Stimulated activated CD4-positive, alpha-beta T cell treated with anti-CD3 and anti-CD28 coated beads, Interleukin-12 subunit alpha, Interleukin-12 subunit beta, amount 100 ng/mL, for 4 hours (primary cell): Measurements from ENCODE around the gene LGR4.

Source experiments
- DNase-seq: peaks from one replicate; pipeline ENCODE4 v3.0.0-alpha.2; 2020

Gene LGR4

DNA sequence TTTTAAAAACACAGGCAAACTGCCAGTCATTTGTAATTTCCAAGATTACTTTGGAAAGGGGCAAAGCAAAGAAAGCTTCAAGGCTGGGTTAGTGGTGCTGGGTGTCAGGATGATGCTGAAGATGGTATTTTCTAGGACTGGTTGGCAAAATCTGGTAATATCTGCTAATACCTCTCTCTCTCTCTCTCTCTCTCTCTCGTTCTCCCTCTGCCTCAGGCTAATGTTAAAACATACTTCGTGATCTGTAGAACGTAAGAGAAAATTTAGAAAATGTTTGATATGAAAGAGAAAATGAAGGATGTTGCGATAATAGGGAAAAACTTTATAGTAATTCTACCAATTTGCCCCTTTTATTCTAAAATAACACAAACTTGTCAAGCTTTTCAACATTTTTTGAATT, 9.4 kb upstream of the LGR4 start:
- no peak for DNase-seq

DNA sequence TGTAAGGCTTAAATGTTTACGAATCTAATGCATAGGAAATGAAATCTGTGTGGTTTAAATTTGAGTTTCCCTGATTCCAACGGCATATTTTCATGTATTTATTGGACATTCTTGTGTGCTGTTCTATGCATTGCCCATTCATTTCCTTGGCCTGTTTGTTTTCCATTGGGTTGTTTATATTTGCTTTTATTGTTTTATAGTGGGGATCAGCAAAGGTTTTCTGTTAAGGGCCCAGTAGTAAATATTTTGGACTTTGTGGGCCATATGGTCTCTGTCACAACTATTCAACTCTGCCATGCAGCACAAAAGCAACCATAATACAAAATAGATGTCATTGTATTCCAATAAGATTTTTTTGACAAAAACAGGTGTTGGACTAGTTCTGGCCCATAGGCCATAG, 5.2 kb upstream of the LGR4 start:
- DNase-seq, result no peak

DNA sequence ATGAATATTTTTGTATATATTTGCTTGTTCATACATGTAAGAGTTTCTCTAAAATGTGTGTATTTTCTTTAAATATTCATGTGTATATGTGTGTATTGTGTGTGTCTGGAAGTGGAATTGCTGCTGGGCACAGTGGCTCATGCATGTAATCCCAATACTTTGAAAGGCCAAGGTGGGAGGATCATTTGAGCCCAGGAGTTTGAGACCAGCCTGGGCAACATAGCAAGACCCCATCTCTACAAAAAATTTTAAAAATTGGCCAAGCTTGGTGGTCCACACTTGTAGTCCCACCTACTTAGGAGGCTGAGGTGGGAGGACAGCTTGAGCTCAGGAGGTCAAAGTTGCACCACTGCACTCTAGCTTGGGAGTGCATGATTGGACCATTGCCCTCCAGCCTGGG, 4.7 kb upstream of the LGR4 start:
- no peak for DNase-seq

DNA sequence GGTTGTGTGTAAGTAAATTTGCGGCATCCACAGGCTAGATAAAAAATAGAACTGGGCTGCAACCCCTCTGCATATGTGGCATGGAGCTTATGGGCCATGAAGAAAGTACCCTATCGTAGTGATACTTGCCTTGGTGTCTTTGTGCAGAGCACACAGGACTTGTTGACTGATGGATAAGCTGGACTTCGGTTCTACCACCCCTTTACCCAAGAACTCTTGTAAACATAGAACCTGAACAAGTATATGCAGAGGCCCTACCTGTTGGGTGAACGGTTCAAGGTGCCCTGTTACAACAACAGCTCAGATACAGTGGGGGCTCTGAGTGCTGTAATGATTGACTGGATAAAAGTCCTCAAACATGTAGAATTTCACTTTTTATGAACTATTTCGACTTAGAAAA, 3.0 kb upstream of the LGR4 start:
- no peak for DNase-seq

DNA sequence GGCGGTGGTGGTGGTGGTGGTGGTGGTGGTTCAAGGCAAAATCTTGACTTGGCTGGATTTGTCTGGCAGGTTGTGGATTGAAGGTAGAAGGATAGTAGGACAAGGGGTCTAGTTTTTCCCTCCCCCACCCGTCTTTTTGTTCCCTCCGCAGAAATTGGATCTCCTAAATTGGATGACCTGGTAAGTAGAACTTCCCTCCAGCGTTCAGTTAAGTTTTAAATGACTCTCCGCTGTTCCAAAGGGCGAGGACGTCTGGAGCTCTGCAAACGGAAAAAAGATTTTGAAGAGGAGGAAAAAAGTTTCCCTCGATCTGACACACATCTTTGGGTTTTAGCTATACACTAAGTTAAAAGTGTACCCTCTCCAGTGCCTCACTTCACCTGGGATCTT, 422 bp upstream of the LGR4 start:
- DNase-seq, result no peak

DNA sequence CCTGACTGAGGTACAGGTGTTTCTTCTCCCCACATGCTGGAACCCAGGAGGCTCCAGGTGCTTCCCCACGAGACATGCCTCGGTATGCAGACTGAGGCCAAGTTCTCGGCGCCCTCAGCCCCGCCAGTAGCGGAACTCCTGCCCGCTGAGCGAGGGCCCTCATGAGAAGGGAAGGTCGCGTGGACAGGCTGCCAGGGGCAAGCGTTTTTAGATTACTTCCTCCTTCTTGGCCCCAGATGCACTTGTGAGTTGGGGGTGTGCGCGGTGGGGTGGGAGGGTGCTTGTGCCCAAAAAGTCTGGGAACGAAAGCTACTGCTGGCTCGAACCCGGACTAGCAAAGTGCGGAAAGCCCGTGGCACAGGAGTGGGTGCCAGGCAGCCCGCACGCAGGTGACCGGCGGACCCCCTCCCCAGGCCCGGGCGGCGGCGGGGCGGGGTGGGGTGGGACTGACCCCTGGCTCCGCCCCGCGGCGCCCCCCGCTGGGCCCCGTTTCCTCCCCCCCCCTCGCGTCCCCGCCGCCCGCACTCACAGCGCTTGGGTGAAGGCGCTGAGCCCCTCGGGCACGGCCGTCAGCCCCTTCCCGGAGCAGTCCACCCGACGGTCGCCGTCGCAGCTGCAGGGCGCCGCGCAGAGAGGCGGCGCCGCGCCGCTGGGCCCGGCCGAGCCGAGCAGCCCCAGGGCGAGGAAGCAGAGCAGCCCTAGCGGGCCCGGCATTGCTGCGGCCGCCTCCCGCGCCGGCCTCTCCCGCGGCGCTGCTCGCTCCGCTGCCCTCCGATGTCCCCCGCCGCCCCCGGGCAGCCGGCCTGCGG, 797 bp downstream of the LGR4 start:
- peak; percentile 13 for DNase-seq

DNA sequence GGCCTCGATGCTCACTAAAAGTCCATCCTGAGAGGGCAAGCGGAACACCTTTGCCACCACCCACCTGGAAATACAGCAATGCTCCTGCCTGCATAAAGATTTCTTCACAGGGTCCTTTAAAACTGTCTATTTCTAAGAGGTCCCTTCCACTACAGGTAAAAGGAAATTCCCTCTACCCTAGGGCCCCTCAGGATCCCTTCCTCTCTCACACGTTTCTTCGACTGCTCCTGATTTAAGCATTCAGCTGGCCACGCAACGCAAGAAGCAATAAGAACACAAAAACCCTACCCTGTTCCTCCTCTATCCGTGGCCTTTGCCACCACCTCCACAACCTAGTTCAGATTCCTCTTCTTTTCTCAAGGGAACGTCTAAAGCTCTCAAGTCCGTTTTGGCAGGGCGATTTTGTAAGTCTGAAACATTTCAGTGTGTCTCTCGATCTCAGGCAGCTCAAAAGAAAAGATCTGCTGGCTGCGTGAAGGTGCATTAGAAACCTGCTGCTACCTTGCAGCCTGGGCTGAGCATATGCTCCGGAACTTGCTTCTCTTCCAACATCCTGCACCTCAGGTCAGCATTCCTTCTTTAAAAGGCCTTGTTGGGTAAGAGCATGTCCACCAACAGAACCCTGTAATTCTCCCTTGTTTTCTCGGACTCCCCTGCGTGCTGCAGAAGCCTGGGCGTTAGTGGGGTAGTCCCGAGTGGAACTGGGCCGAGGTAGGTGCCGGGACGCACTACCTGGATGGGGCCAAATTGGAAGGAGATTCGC, 1.6 kb downstream of the LGR4 start:
- no peak for DNase-seq

DNA sequence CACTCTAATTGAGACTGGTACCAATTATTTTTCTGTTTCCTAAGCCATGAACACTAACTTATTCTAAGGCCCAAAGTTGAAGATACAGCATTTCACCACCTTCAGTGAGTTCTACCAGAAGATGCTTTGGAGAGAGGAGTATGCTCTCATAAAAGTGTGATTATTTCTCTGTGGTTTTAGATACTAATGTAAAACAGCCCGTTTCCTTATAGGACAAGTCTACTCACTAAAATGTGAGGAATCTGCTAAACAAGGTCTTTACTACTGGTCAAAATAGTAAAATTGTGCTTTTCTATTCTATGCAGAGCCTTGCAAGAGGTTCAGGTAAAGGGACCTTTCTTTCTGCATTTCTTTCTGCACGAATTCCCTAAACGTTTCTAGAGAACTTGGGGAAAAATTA, 2.4 kb downstream of the LGR4 start:
- no peak for DNase-seq

DNA sequence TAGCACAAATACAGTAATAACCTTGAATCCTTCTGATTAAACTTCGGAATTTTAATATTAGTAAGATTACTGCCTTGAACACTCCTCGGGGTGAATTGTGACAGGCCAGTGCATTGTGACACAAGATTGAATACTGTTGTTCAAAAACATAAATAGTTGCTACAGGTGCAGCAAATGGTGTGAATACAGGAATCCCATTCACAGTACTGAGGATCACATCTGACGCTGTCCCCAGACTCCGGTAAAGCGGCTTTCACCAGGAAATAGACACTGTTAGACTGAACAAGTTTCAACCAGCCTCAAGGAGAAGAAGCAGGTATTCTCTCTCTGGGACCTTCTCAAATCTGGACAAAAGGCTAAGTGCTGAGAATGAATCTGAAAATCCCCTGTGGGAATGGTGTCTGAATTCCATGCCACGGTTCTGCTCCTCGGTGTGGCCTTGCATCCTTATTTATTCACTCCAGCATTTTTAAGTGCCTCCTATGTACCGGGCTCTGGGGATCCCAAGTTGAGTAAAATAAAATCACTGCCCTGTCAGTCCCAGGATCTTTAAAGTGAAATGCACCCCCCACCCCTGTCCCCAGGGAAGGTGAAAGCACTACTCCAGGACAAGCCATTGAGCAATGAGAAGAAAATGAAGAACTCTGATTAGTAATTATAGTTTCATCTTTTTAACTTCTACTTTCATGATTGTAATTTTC, 3.4 kb downstream of the LGR4 start:
- no peak for DNase-seq

DNA sequence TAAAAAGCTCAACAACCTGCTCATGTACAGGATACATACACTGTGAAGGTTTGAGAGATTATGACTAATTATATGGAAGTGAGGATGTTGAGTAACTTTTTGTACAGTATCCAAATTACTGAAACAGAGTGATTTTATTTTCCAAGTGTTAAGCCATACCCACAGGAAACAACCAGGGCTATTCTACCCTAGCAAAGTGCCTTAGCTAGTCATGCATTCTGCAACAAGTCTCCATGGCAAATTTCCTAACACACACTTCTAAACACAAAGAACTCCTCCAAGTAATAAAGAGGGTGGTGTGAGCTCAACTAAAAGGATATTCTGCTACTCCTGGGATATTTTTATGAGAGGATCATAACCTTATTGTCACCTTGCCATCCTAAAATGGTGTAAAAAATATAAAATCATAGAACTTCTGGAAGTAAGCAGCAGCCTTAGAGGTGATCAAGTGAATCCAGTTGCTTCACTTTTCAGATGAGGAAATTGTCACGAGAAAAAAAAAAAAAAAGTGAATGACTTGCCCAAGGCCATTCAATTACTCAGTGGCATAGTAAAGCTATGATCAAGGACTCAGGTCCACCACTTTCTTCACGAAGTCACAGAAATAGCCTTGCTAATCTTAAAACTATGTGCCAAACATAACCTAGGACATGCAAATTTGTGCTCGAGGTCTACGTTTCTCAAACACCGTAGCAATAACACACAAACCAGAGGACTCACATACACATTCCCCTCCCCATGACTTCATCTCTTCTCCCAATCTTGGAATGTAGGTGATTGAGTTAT, 4.2 kb downstream of the LGR4 start:
- no peak for DNase-seq

DNA sequence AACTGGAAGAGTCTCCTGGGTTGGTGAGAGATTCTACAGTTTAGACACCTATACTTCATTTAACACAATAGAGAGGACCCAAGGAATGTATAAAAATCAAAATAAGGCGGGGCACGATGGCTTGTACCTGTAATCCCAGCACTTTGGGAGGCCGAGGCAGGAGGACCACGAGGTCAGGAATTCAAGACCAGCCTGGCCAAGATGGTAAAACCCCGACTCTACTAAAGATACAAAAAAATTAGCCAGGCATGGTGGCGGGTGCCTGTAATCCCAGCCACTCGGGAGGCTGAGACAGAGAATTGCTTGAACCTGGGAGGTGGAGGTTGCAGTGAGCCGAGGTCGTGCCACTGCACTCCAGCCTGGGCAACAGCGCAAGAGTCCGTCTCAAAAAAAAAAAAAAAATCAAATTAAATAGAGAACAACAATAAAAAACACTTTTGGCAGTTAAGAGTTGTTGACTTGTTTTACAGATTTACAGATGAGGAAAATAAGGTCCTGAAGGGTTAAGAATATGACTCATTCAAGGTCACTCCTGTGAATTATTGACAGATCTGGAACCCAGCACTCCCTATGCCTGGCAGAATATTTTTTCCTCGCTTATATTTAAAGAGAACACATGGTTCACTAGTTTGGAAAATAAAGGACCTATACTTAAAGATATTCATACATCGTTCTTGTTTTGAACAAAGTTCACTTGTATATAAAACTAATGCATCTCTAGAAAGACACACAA, 5.2 kb downstream of the LGR4 start:
- no peak for DNase-seq

DNA sequence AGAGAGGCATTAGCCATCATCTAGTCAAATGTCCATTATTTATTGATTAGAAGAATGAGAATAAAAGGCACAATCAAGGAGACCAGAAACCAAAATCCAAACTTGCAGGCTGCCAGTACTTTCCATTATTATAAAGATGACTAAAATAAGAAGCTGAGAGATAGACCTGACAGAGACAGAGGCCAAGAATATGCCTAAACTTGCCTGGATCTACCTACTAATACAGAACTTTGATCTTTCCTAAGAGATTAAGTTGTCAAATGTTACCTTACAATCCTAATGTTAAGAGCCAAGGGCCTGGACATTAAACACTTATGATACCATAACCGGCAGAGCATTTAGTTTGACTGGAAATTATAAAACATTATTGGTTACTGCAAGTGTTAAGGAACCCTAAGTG, 6.2 kb downstream of the LGR4 start:
- no peak for DNase-seq

DNA sequence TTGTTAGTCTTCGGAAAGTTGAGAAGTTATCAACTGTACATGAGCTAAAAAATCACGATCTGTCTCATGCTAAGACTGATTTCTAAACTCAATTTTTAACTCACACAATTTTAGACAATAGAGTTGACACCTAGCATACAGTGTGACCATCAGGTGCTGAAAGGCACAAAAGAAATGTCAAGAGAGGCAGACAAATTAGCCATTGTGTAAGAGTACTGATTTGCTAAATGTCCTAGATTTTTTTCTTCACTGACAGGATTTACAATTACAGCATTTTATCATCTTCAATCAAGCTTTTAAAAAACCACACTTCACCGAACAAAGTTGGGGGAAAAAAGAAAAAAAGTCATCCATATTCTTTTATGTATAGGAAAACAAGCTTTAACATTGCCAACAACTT, 7.0 kb downstream of the LGR4 start:
- no peak for DNase-seq

DNA sequence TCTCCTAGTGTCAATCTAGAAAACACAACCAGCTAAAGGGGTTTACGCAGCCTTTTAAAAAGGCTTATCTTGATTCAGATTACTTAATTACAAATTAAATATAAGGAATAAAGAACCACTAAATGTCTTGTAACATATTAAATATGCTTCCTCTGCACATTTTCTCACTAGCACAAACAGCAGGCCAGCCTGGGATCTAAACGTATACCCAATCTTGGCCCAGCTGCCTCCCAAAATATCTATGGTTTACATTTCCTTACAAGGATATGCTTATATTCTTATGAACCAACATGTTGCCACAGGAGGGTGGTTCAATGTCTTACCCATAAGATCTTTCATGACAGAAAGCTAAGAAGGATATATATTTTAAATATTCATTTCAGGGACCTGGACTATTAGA, 7.7 kb downstream of the LGR4 start:
- DNase-seq, result no peak

DNA sequence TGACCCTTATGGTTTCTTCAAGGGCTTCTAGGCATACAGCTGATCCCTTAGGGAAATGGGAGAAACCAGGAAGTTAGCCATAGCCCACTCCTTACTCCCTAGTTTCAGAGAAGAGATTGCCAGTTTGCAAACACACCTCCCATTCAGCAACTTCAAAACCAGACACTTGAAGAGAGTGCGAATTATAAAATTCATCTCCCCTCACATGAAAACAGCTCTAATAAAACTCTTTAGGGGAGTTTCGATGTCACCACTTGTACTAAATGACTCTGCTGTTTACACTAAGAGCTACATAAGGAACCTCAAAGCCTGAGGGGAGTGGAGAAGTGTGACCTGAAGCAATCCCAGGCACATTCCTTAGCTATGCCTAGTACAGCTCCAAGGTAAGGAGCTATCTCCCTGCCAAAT, 8.3 kb downstream of the LGR4 start:
- no peak for DNase-seq

DNA sequence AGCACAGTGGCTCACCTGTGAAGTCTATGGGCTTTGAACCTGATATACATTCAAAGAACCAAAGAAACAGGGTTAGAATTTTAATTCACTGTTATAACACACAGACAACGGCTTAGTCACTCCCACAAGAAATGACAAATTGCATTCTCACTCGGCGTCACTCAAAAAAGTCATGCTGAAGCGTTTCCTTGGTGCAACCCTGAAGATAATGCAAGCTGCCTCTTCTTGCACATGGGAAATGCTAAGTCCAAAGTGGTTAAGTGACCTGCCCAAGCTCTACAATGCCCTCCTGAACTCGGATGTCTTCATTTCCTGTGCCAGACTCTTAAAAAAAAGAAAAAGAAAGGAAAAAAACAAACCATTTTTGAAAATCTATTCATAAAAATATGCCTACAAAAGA, 10.0 kb downstream of the LGR4 start:
- DNase-seq, result no peak

DNA sequence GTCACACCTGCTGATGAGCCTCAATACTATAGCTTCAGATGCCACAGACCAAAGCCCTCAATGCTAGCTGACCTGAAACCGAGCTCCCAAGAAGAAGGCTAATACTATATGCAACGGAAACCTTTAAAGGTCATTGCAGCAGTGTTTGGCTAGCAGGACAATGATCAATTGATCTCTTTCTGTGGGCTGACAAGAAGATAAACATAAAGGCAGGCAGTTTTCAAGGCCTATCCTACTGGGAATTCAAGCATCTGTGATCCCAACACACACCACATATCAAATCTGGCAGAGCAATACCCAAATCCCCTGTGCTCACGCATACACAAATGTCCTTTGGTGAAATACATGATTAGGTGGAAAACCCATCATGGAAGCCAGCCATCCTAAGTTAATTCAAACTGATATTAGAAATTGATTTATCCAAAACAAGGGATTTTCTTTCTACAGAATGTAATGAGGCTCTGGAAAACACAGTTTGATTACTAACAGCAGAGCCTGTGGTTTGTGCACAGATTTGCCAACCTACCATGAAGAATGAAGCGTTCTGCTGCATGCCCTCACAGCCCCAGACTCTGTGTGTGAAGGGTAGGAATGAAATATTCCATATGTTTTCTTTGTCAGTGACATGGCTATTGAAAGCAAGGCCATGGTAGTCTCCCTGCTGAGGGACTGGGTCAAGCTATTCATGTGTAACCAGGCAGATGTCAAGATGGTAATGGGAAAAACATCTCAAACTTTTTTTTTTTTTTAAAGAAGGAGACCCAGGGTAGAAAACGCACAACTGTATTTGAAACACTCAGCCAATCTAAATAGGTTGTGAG, 12.2 kb downstream of the LGR4 start:
- no peak for DNase-seq

DNA sequence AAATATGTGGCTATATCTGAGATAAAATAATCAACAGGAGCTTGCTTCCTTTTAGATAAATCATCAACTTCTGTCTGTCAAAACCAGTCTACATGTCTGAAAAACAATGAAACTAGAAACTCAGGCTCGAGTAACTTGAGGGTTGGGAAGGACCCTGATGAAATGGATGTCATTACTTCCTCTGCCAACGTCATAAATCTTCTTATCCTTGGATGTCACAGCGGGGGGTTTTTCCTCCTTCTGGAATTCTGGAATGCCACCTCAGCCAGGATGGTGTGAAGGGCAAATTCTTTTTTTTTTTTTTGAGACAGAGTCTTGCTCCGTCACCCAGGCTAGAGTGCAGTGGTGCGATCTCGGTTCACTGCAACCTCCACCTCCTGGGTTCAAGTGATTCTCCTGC, 13.4 kb downstream of the LGR4 start:
- DNase-seq, result no peak

DNA sequence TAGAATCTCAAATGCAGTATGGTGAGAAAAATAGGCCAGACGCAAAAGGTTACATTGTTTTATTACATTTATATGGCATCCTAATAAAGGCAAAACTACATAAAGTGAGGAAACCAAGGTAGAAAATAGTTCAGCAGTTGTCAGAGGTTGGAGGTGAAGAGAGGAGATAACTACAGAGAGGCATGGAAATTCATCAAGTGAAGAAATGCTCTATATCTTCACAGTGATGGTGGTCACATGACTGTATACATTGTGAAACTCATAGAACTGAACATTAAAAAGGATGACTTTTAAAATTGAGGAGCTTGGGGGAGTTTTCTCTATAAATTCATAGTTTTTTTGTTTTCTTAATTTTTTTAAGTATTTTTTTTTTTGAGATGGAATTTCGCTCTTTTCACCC, 14.4 kb downstream of the LGR4 start:
- DNase-seq, result no peak

DNA sequence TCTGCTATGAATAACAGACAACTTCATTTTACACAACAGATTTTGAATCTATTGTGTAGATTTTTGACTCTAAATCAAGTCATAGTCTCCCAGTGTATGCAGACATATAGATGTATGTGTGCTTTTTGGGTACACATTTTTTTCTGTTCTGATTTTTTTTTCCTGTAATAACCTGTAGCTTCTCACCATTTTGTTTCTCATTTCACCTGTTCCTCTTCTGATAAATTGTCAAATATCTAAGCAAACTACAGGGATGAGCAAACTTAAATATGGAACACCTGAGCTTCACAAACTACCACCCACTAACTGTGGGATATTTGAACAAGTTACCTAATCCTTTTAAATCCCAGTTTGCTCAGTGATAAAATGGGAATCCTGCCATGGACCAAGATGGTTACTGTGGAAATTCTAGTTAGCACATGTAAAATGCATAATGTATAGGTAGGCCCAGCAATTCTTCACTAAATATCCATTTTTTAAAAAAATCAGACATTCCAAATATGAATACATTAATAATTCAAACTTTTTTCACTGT, 15.7 kb downstream of the LGR4 start:
- DNase-seq, result no peak

DNA sequence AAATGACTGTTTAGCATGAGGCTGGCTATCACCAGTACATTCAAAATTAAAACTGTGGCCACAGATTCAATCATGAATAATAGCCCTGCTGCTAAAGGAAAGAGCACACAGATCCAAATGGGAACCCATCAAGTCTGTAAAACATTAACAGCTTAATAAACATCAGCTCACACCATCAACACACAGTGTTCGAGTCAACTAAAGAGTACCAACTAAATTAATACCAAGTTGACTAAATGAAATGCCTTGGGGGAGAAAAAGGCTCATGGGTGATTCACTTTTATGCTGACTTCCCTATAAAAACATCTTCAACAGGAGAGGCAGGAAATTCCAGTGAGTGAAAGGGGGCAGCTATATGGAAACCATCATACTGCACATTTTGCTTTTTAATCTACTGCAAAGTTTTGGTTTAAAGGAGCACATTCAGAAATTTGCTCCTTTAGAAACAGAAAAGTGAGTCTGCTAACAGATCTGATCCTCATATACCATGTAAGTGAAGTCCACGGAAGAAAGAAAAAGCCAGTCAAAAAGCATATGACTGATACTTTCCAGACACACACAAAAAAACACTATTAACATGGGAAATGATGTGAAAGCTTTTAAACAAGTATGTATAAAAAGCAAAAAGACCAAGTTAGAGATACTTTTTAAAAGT, 16.3 kb downstream of the LGR4 start:
- DNase-seq, result no peak
